Tibial artery (tissue), 4 donors: ENCODE measurements around the gene EMC1.
A peak's percentile ranks its signal among the peaks of the same experiment; 100 is the strongest.
"Not testable (repeated sequence)": the region's sequence is repeated elsewhere in the genome, so short reads cannot be mapped to it uniquely, and the experiment has no call there.

Experiments
- DNase-seq, 2 donors: peaks; one replicate each; pipeline ENCODE4 v3.0.0-alpha.2; 2019
- H3K27ac ChIP-seq, 2 donors: fragments of 200-600 bp; sonication (generic) in 1 of 2; 1 replicate in 1 of 2; 2 replicates in 1 of 2; pipeline ENCODE4 v1.5.1; 2018 to 2019; ENCODE audit warnings: mild to moderate bottlenecking in 1 of 2
- H3K27me3 ChIP-seq, 2 donors: fragments of 200-600 bp; sonication (generic) in 1 of 2; one replicate each; pipeline versions ENCODE4 v1.5.1 to v1.6.0; 2016 to 2019
- H3K36me3 ChIP-seq, 3 donors: fragments of 200-600 bp; sonication (generic) in 2 of 3; one replicate each; pipeline ENCODE4 v1.5.1; 2016 to 2019; ENCODE audit warnings: mild to moderate bottlenecking in 2 of 3
- H3K4me1 ChIP-seq, 4 donors: fragments of 200-600 bp; sonication (generic) in 2 of 4; 1 replicate in 3 of 4; 2 replicates in 1 of 4; pipeline ENCODE4 v1.5.1; 2016 to 2019
- H3K4me3 ChIP-seq, 2 donors: fragments of 200-600 bp; sonication (generic) in 1 of 2; 1 replicate in 1 of 2; 2 replicates in 1 of 2; pipeline ENCODE4 v1.5.1; 2018 to 2019; ENCODE audit warnings: mild to moderate bottlenecking in 2 of 2
- H3K9me3 ChIP-seq, 3 donors: fragments of 200-600 bp; sonication (generic) in 1 of 3; one replicate each; pipeline ENCODE4 v1.5.1; 2016 to 2019
- CTCF ChIP-seq, 2 experiments: fragments of 200-600 bp in 1 of 2; fragments of 450-650 bp in 1 of 2; IDR thresholded peaks; one replicate each; pipeline ENCODE4 v1.5.1; 2017 to 2019; ENCODE audit warnings: antibody characterized with exemption in 2 of 2, mild to moderate bottlenecking in 1 of 2, moderate library complexity in 1 of 2
- intact Hi-C: fragments of 100-400 bp; cut with DNase I; formaldehyde crosslinking; loops from one replicate; pipeline ENCODE4 v1.15.0; 2023; ENCODE audit warnings: low total_unique reads

EMC1 gene

GRCh38 chr1:19251305-19252196 lies at the start of gene EMC1, which contains the start of gene MRTO4:
Gene EMC1 (minus strand): TSS chr1:19251524. CDS start chr1:19251509, 15 bp downstream.
Gene MRTO4 (plus strand): TSS chr1:19251805. CDS start chr1:19251836, 31 bp downstream.
- peak within 1 kb of the TSS; percentile 80 to 88 for H3K4me3 ChIP-seq
- intact Hi-C loops = no loop called here
- H3K36me3 ChIP-seq = peaks cover 9 to 17% (median 13%) of the 10 kb centered on the region in 3 donors
- H3K27ac ChIP-seq = peak within 1 kb of the TSS; percentile 88 to 89
- no peaks in the 10 kb centered on the region for H3K27me3 ChIP-seq
- peaks cover 0 to 35% (median 27%) of the 10 kb centered on the region in 4 donors for H3K4me1 ChIP-seq
- H3K9me3 ChIP-seq = no peaks in the 10 kb centered on the region
- DNase-seq = peak; percentile 82 to 89
- peak in 1 of 2 experiments; percentile 13 for TF ChIP-seq CTCF (IDR thresholded peaks at IDR 0.05)

DNA sequence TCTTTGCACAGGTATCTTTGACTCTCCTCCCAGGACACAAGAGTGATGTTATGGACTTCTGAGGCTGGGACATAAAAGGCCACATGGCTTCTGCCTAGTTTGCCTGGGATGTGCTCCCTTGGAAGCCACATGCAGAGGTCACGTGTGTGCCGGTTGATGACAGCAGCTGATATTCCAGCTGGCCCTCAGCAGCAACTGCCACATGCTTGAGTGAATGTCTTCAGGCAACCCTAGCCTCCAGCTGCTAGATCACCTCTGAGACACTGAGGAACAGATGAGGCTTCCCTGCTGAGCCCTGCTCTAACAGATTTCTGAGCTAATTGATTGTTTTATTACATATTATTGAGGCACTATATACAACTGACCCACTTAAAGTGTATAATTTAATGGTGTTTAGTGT lies 48.9 kb upstream of the EMC1 start:
- no peaks in the 10 kb centered on the region for H3K9me3 ChIP-seq
- peaks cover 16 to 45% (median 29%) of the 10 kb centered on the region in 3 donors for H3K36me3 ChIP-seq
- H3K27ac ChIP-seq = no peak overlapping the region
- no peak overlapping the region for H3K4me3 ChIP-seq
- no peak for DNase-seq
- intact Hi-C loops = no loop called here
- TF ChIP-seq CTCF (IDR thresholded peaks at IDR 0.05) = no peak
- H3K4me1 ChIP-seq = no peaks in the 10 kb centered on the region
- H3K27me3 ChIP-seq = no peaks in the 10 kb centered on the region

- no peaks in the 10 kb centered on the region for H3K4me1 ChIP-seq
- peaks cover 0 to 7% (median 4%) of the 10 kb centered on the region in 3 donors for H3K36me3 ChIP-seq
- H3K27ac ChIP-seq = no peak overlapping the region
- no peak overlapping the region for H3K4me3 ChIP-seq
- no peak for DNase-seq
- no peaks in the 10 kb centered on the region for H3K27me3 ChIP-seq
- intact Hi-C loops = no loop called here
- TF ChIP-seq CTCF (IDR thresholded peaks at IDR 0.05) = no peak
- H3K9me3 ChIP-seq = peaks cover 3 to 9% (median 7%) of the 10 kb centered on the region in 3 donors
Measured at GRCh38 chr1:19294638-19295037, 43.3 kb upstream of the EMC1 start.

- H3K27ac ChIP-seq = peak overlapping the region in 1 of 2 donors; percentile 39
Measured at GRCh38 chr1:19289244-19289643, 37.9 kb upstream of the EMC1 start.

GRCh38 chr1:19288324-19289241 lies 37.3 kb upstream of the EMC1 start, which contains the start of gene AKR7A3:
Gene AKR7A3 (minus strand): TSS chr1:19288770. CDS start chr1:19288709, 61 bp downstream.
- Histone ChIP-seq H3K4me3 (peak within 1 kb of the TSS; percentile 46 to 59), H3K36me3 (peaks cover 0 to 12% (median 0%) of the 10 kb centered on the region in 3 donors), H3K4me1 (peaks cover 0 to 14% (median 5%) of the 10 kb centered on the region in 4 donors), H3K27ac (peak within 1 kb of the TSS in 1 of 2 donors; percentile 39)
- intact Hi-C loops, H3K9me3 ChIP-seq, H3K27me3 ChIP-seq: not testable (repeated sequence)
- DNase-seq = peak in 1 of 2 donors; percentile 27

More at GRCh38 chr1:19289244-19289643, 37.9 kb upstream of the EMC1 start:
- Histone ChIP-seq H3K27me3 (no peaks in the 10 kb centered on the region), H3K4me3 (peak overlapping the region; percentile 46 to 59), H3K9me3 (peaks cover under 1 to 5% (median 3%) of the 10 kb centered on the region in 3 donors), H3K36me3 (peaks cover 0 to 12% (median 0%) of the 10 kb centered on the region in 3 donors), H3K4me1 (peaks cover 0 to 14% (median 5%) of the 10 kb centered on the region in 4 donors)
- intact Hi-C loops = no loop called here
- TF ChIP-seq CTCF (IDR thresholded peaks at IDR 0.05) = no peak
- no peak for DNase-seq
